HCT116 (cell line): ENCODE results near the gene LTB4R. TPM values are rescaled to one million over a fixed set of nuclear protein-coding genes. Genes with fewer than 3 reads are reported as not detected.

Experiments
- ATAC-seq: fragments of 200-7000 bp; cut with Tn5 transposase; 2 replicates; pipeline ENCODE4 v1.9.1; 2020; ENCODE audit warnings: mild to moderate bottlenecking, moderate library complexity
- BruUV-seq: library from RNA; stranded (reverse); fragments of 400-500 nt; replicated peaks from 2 replicates; lab custom pipeline; 2021; lab: Mats Ljungman, UMichigan
- CTCF ChIA-PET: fragments of 300-600 bp; sonication (Branson Sonifier 250); formaldehyde crosslinking; loops from one replicate; lab custom pipeline; 2021; ENCODE audit warnings: antibody characterized with exemption; lab: Charles Lee
- POLR2A ChIA-PET: fragments of 300-600, 350-600 bp; sonication (Branson Sonifier 250); formaldehyde crosslinking; loops from one replicate; lab custom pipeline; 2021; ENCODE audit warnings: antibody characterized with exemption; lab: Charles Lee
- RAD21 ChIA-PET, 2 experiments: fragments of 300-600 bp; sonication (Branson Sonifier 250); formaldehyde crosslinking; loops; one replicate each; lab custom pipeline; 2023; ENCODE audit warnings: low total read pairs in 2 of 2; ENCODE audit not compliant: uncharacterized antibody in 2 of 2, unreplicated experiment in 2 of 2, low non-redundant PET in 1 of 2; lab: Charles Lee
- DNase-seq: peaks from one replicate; pipeline ENCODE4 v3.0.0-alpha.2; 2010; ENCODE audit warnings: low read depth, low spot score
- H2AFZ ChIP-seq: fragments of 200-600 bp; shearing (Covaris generic), sonication (generic); 2 replicates; pipeline ENCODE4 v1.6.1; 2017; ENCODE audit warnings: low read depth, mixed run types, mixed read lengths, antibody characterized with exemption, low read length; ENCODE audit not compliant: poor library complexity, severe bottlenecking
- H3K27ac ChIP-seq: 2 replicates; pipeline ENCODE4 v1.5.1; 2012; ENCODE audit warnings: low read depth, low read length
- H3K27me3 ChIP-seq: fragments of 200-600 bp; sonication (generic); 2 replicates; pipeline ENCODE4 v1.6.1; 2016; ENCODE audit warnings: mixed run types, low read length, mixed read lengths; ENCODE audit not compliant: insufficient read depth
- H3K36me3 ChIP-seq, 2 experiments: fragments of 200-500 bp in 1 of 2; fragments of 200-600 bp in 1 of 2; sonication (Bioruptor generic) in 1 of 2; sonication (generic) in 1 of 2; 2 replicates each; pipeline versions ENCODE4 v1.5.1 to v1.6.1; 2014 to 2016; ENCODE audit warnings: low read length in 2 of 2, inconsistent platforms in 1 of 2, mixed read lengths in 1 of 2, mixed run types in 1 of 2; ENCODE audit not compliant: insufficient read depth in 2 of 2, control insufficient read depth in 1 of 2
- H3K4me1 ChIP-seq, 2 experiments: fragments of 200-600 bp in 1 of 2; sonication (generic) in 1 of 2; 2 replicates each; pipeline versions ENCODE4 v1.5.1 to v1.6.1; 2012 to 2017; ENCODE audit warnings: low read length in 2 of 2, inconsistent platforms in 1 of 2, mild to moderate bottlenecking in 1 of 2, mixed read lengths in 1 of 2, mixed run types in 1 of 2, moderate library complexity in 1 of 2; ENCODE audit not compliant: insufficient read depth in 2 of 2, control insufficient read depth in 1 of 2
- H3K4me2 ChIP-seq: fragments of 200-600 bp; sonication (generic); 2 replicates; pipeline ENCODE4 v1.6.1; 2017; ENCODE audit warnings: mixed run types, low read length, mixed read lengths
- H3K4me3 ChIP-seq, 2 experiments: fragments of 200-600 bp in 1 of 2; sonication (generic) in 1 of 2; replicated peaks in 1 of 2; 2 replicates each; pipeline ENCODE4 v1.5.1; 2011 to 2016; ENCODE audit warnings: low read length in 2 of 2, control low read depth in 1 of 2, low read depth in 1 of 2, mild to moderate bottlenecking in 1 of 2, mixed read lengths in 1 of 2, mixed run types in 1 of 2
- H3K79me2 ChIP-seq: fragments of 200-600 bp; sonication (generic); 2 replicates; pipeline ENCODE4 v1.6.1; 2017; ENCODE audit warnings: mild to moderate bottlenecking, mixed run types, low read length, moderate library complexity, mixed read lengths; ENCODE audit not compliant: insufficient read depth
- H3K9ac ChIP-seq: fragments of 200-600 bp; sonication (generic); 2 replicates; pipeline ENCODE4 v1.6.1; 2016; ENCODE audit warnings: low read length, mixed read lengths
- H3K9me2 ChIP-seq: fragments of 200-600 bp; sonication (generic), shearing (Covaris generic); 2 replicates; pipeline ENCODE4 v1.6.1; 2017; ENCODE audit warnings: mixed run types, mild to moderate bottlenecking, moderate library complexity; ENCODE audit not compliant: insufficient read depth
- H3K9me3 ChIP-seq, 2 experiments: fragments of 200-500 bp in 1 of 2; fragments of 200-600 bp in 1 of 2; sonication (Bioruptor generic) in 1 of 2; sonication (generic) in 1 of 2; 2 replicates each; pipeline ENCODE4 v1.6.1; 2014 to 2017; ENCODE audit warnings: low read length in 2 of 2, mixed read lengths in 2 of 2, inconsistent platforms in 1 of 2, low read depth in 1 of 2, mild to moderate bottlenecking in 1 of 2, mixed run types in 1 of 2, moderate library complexity in 1 of 2; ENCODE audit not compliant: control insufficient read depth in 1 of 2, insufficient read depth in 1 of 2
- H4K20me1 ChIP-seq: fragments of 200-600 bp; sonication (generic), shearing (Covaris generic); 2 replicates; pipeline ENCODE4 v1.6.1; 2017; ENCODE audit warnings: mixed run types, mild to moderate bottlenecking, moderate library complexity; ENCODE audit not compliant: insufficient read depth
- CBX3 ChIP-seq: IDR thresholded peaks from 2 replicates; pipeline ENCODE4 v1.6.1; 2012; ENCODE audit warnings: low read depth
- CEBPB ChIP-seq: IDR thresholded peaks from 2 replicates; pipeline ENCODE4 v1.6.1; 2012; ENCODE audit warnings: low read depth
- EZH2 ChIP-seq: fragments of 200-600 bp; sonication (generic); IDR thresholded peaks from 2 replicates; pipeline ENCODE4 v1.6.1; 2017; ENCODE audit warnings: antibody characterized with exemption, mixed run types
- EZH2phosphoT487 ChIP-seq: fragments of 200-600 bp; IDR thresholded peaks from 2 replicates; pipeline ENCODE4 v1.6.1; 2018; ENCODE audit warnings: antibody characterized with exemption, borderline replicate concordance
- FOSL1 ChIP-seq: IDR thresholded peaks from 2 replicates; pipeline ENCODE4 v1.6.1; 2012; ENCODE audit warnings: low read depth
- JUND ChIP-seq: IDR thresholded peaks from 2 replicates; pipeline ENCODE4 v1.6.1; 2012
- POLR2A ChIP-seq: IDR thresholded peaks from 2 replicates; pipeline ENCODE4 v1.7.0; 2011; ENCODE audit warnings: borderline replicate concordance; ENCODE audit not compliant: insufficient read depth, insufficient read length; ENCODE audit errors: extremely low read depth
- POLR2AphosphoS5 ChIP-seq: IDR thresholded peaks from 2 replicates; pipeline ENCODE4 v1.6.1; 2011; ENCODE audit warnings: mild to moderate bottlenecking, low read depth, low read length, moderate library complexity
- RAD21 ChIP-seq: IDR thresholded peaks from 2 replicates; pipeline ENCODE4 v1.6.1; 2012; ENCODE audit warnings: low read depth, mild to moderate bottlenecking
- SIN3A ChIP-seq: IDR thresholded peaks from 2 replicates; pipeline ENCODE4 v1.6.1; 2012; ENCODE audit warnings: low read depth
- SP1 ChIP-seq: IDR thresholded peaks from 2 replicates; pipeline ENCODE4 v1.6.1; 2012; ENCODE audit warnings: low read depth
- SRF ChIP-seq: IDR thresholded peaks from 2 replicates; pipeline ENCODE4 v1.6.1; 2012; ENCODE audit warnings: low read depth
- YY1 ChIP-seq: IDR thresholded peaks from 2 replicates; pipeline ENCODE4 v1.6.1; 2011; ENCODE audit warnings: low read length, low read depth, moderate library complexity, mild to moderate bottlenecking; ENCODE audit not compliant: insufficient replicate concordance; ENCODE audit errors: extremely low read depth
- ZFX ChIP-seq: fragments of 450-650 bp; IDR thresholded peaks from 2 replicates; pipeline ENCODE4 v1.6.1; 2017
- ZNF274 ChIP-seq: fragments of 200-500 bp; sonication (Bioruptor generic); IDR thresholded peaks from 2 replicates; pipeline ENCODE4 v1.6.1; 2014; ENCODE audit warnings: mild to moderate bottlenecking, low read depth, low read length, inconsistent platforms
- intact Hi-C: fragments of 100-400 bp; cut with micrococcal nuclease; formaldehyde crosslinking; loops from 2 replicates; pipeline ENCODE4 v1.10.0; 2022
- total RNA-seq: library from RNA; stranded (reverse); gene quantifications from one replicate; pipeline ENCODE4 v1.2.1, GENCODE V29; 2021; ENCODE audit not compliant: unreplicated experiment
- TF ChIP-seq, protein P1 (sequence below): IDR thresholded peaks from 2 replicates; pipeline ENCODE4 v1.6.1; 2011; ENCODE audit warnings: mild to moderate bottlenecking, low read length, moderate library complexity; ENCODE audit not compliant: insufficient replicate concordance; ENCODE audit errors: extremely low read depth
- TF ChIP-seq, protein P2 (sequence below): IDR thresholded peaks from 2 replicates; pipeline ENCODE4 v1.6.1; 2012
- TF ChIP-seq, protein P3 (sequence below): IDR thresholded peaks from 2 replicates; pipeline ENCODE4 v1.6.1; 2012; ENCODE audit warnings: low read depth
- TF ChIP-seq, protein P4 (sequence below), 3 experiments: fragments of 200-600 bp in 1 of 3; sonication (generic) in 1 of 3; IDR thresholded peaks in 2 of 3; conservative IDR thresholded peaks in 1 of 3; 2 replicates each; pipeline ENCODE4 v1.5.1; 2012 to 2017; ENCODE audit warnings: low read depth in 2 of 3, low read length in 2 of 3, antibody characterized with exemption in 1 of 3, borderline replicate concordance in 1 of 3, control low read depth in 1 of 3, mild to moderate bottlenecking in 1 of 3, mixed read lengths in 1 of 3, mixed run types in 1 of 3, moderate library complexity in 1 of 3; ENCODE audit not compliant: insufficient read depth in 1 of 3
- TF ChIP-seq, protein P5 (sequence below): IDR thresholded peaks from 2 replicates; pipeline ENCODE4 v1.6.1; 2012

Gene LTB4R
- total RNA-seq, 1 experiment from 2014 or later: 14.8 TPM

DNA sequence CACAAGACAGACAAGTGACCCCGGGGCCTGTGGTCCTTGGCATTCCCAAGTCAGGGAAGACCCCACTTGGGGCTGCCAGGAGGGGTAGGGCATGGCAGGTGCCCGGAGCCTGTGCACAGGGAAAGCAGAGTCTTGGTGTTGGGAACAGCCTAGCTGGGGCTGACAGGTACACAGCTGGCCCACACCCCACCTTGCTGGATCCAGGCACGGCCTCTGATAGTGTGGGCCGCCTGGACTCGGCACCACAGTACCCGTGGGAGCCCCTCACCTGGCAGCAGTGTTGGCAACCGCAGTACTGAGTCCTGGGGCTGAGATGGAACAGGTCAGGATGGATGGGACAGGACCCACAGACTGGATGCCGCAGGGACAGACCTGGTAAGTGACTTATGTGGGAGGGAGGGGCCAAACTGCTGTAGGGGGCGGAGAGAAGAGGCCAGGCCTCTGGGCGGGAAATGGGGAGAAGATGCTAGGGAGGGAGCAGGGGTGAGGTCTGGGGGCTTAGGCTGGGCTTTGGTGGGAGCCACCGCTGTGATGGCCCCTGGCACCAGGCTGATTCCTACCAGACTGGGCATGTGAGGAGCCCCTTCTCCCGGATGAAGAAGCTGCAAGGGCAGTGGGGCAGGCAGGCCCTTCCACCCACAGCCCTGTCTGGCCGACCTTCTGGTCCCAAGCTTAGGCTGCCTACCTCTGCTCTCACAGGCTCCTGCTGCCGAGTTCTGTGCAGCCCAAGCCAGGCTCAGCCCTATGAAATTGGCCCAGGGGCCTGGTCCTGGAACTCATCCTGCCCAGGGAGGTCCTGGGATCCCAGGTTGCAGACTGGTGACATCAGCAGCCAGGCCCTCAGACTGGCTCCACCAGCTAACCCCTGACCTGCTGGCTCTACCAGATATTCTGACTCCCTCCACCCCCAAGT lies 48.2 kb upstream of the LTB4R start, which contains the start of gene TGM1:
Gene TGM1 (minus strand): TSS at position 357 of the 913 bp plus-strand sequence. CDS start 825 bp downstream, outside the sequence.
- no peaks in the 10 kb centered on the region for H3K79me2 ChIP-seq
- H3K27ac ChIP-seq: no peak within 1 kb of the TSS
- CTCF ChIA-PET: no interaction called here
- no peak within 1 kb of the TSS for H2AFZ ChIP-seq
- H3K9me2 ChIP-seq: no peaks in the 10 kb centered on the region
- POLR2A ChIA-PET: interaction anchor here (2.2 kb wide), 1 partner anchor 8 kb away, joined by 8 read pairs; the partner anchor contains the start of gene RABGGTA
- peak; percentile 48 for ATAC-seq
- H3K4me2 ChIP-seq: no peak within 1 kb of the TSS
- no TSS peak for BruUV-seq
- H3K9ac ChIP-seq: no peak within 1 kb of the TSS
- TF ChIP-seq CBX3 (no peak), EZH2 (no peak), EZH2phosphoT487 (no peak), ZFX (no peak), SRF (no peak), RAD21 (no peak), POLR2A (no peak), SIN3A (no peak), CEBPB (no peak), YY1 (no peak), POLR2AphosphoS5 (no peak), JUND (no peak), FOSL1 (no peak), SP1 (no peak), ZNF274 (no peak)
- TF ChIP-seq, protein P1, sequence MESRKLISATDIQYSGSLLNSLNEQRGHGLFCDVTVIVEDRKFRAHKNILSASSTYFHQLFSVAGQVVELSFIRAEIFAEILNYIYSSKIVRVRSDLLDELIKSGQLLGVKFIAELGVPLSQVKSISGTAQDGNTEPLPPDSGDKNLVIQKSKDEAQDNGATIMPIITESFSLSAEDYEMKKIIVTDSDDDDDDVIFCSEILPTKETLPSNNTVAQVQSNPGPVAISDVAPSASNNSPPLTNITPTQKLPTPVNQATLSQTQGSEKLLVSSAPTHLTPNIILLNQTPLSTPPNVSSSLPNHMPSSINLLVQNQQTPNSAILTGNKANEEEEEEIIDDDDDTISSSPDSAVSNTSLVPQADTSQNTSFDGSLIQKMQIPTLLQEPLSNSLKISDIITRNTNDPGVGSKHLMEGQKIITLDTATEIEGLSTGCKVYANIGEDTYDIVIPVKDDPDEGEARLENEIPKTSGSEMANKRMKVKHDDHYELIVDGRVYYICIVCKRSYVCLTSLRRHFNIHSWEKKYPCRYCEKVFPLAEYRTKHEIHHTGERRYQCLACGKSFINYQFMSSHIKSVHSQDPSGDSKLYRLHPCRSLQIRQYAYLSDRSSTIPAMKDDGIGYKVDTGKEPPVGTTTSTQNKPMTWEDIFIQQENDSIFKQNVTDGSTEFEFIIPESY: no peak
- TF ChIP-seq, protein P2, sequence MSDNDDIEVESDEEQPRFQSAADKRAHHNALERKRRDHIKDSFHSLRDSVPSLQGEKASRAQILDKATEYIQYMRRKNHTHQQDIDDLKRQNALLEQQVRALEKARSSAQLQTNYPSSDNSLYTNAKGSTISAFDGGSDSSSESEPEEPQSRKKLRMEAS: no peak
- TF ChIP-seq, protein P3, sequence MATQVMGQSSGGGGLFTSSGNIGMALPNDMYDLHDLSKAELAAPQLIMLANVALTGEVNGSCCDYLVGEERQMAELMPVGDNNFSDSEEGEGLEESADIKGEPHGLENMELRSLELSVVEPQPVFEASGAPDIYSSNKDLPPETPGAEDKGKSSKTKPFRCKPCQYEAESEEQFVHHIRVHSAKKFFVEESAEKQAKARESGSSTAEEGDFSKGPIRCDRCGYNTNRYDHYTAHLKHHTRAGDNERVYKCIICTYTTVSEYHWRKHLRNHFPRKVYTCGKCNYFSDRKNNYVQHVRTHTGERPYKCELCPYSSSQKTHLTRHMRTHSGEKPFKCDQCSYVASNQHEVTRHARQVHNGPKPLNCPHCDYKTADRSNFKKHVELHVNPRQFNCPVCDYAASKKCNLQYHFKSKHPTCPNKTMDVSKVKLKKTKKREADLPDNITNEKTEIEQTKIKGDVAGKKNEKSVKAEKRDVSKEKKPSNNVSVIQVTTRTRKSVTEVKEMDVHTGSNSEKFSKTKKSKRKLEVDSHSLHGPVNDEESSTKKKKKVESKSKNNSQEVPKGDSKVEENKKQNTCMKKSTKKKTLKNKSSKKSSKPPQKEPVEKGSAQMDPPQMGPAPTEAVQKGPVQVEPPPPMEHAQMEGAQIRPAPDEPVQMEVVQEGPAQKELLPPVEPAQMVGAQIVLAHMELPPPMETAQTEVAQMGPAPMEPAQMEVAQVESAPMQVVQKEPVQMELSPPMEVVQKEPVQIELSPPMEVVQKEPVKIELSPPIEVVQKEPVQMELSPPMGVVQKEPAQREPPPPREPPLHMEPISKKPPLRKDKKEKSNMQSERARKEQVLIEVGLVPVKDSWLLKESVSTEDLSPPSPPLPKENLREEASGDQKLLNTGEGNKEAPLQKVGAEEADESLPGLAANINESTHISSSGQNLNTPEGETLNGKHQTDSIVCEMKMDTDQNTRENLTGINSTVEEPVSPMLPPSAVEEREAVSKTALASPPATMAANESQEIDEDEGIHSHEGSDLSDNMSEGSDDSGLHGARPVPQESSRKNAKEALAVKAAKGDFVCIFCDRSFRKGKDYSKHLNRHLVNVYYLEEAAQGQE: no peak
- TF ChIP-seq, protein P4, sequence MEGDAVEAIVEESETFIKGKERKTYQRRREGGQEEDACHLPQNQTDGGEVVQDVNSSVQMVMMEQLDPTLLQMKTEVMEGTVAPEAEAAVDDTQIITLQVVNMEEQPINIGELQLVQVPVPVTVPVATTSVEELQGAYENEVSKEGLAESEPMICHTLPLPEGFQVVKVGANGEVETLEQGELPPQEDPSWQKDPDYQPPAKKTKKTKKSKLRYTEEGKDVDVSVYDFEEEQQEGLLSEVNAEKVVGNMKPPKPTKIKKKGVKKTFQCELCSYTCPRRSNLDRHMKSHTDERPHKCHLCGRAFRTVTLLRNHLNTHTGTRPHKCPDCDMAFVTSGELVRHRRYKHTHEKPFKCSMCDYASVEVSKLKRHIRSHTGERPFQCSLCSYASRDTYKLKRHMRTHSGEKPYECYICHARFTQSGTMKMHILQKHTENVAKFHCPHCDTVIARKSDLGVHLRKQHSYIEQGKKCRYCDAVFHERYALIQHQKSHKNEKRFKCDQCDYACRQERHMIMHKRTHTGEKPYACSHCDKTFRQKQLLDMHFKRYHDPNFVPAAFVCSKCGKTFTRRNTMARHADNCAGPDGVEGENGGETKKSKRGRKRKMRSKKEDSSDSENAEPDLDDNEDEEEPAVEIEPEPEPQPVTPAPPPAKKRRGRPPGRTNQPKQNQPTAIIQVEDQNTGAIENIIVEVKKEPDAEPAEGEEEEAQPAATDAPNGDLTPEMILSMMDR (IDR thresholded peaks at IDR 0.05 in 2 of 3, conservative IDR thresholded peaks at IDR 0.05 in 1 of 3; ENCODE audit: borderline replicate concordance in 1 of 3, insufficient read depth in 1 of 3, low read depth in 2 of 3, low read length in 2 of 3): no peak
- TF ChIP-seq, protein P5, sequence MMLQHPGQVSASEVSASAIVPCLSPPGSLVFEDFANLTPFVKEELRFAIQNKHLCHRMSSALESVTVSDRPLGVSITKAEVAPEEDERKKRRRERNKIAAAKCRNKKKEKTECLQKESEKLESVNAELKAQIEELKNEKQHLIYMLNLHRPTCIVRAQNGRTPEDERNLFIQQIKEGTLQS: no peak
- H3K36me3 ChIP-seq: no peaks in the 10 kb centered on the region
- DNase-seq: no peak
- no peak within 1 kb of the TSS for H3K4me3 ChIP-seq
- H3K27me3 ChIP-seq: no peaks in the 10 kb centered on the region
- RAD21 ChIA-PET: no interaction called here
- H3K4me1 ChIP-seq: peaks cover 10 to 14% of the 10 kb centered on the region in 2 experiments
- no peaks in the 10 kb centered on the region for H4K20me1 ChIP-seq
- no peaks in the 10 kb centered on the region for H3K9me3 ChIP-seq
- intact Hi-C loops: no loop called here
